Measurements from ENCODE around the gene GART. TPM values are rescaled to one million over a fixed set of nuclear protein-coding genes. Genes with fewer than 3 reads are reported as not detected.

Gene GART
- total and polyA plus RNA-seq, 9 donors, result 37.5 to 62.6 (median 49.6) TPM

DNA sequence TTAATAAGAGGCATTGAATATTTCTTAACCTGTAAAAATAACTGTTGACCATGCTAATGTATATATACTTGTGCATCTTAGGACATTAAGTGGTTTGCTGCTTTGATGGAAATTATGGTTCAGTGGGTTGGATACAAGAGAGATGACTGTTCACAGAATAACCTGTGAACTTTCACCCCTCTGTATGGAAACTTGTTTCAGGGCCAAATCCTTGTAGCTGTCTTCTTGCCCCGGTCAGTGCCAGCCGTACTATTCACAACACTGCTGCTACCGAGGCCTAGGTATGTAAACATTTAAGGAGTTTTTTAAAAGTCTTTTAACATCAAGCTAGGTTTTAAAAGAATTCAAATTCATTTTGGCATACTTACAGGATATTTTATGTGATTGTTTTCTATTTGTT lies 30.4 kb upstream of the GART start:
- no peak for DNase-seq
- Histone ChIP-seq H3K4me3 (ENCODE audit: low read length) (no peak overlapping the region), H3K4me1 (ENCODE audit: control insufficient read depth, insufficient read depth, low read length) (no peaks in the 10 kb centered on the region), H3K27me3 (ENCODE audit: control insufficient read depth, insufficient read depth, low read length) (no peaks in the 10 kb centered on the region), H3K36me3 (ENCODE audit: control insufficient read depth, insufficient read depth, low read length) (peaks cover 40% of the 10 kb centered on the region), H3K27ac (ENCODE audit: low read length) (no peak overlapping the region), H3K9me3 (replicated peaks; ENCODE audit: control insufficient read depth, low read depth, low read length) (no peaks in the 10 kb centered on the region)
- WGBS (ENCODE audit: insufficient coverage), result no CpG with 5 or more reads among the region's 3 CpGs

DNA sequence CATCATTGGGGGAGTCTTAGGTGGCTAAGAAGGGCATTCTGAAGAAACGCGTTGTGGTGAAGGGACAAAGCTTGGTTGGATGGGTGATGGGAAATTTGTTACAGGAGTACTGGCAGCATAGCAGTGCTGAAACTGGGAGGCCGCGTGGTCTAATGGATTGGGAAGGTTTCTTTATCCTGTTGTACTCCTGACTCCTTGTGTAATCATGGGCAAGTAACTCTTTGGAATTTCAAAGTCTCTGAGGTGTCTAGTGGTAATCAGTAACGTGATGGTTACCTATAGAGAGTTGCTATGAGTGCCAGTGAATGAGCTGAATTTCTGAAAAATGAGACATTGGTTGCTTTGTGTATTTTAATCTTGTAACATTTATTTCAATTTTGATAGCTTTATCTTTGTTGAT lies 28.1 kb upstream of the GART start:
- Histone ChIP-seq H3K9me3 (replicated peaks; ENCODE audit: control insufficient read depth, low read depth, low read length) (no peaks in the 10 kb centered on the region), H3K36me3 (ENCODE audit: control insufficient read depth, insufficient read depth, low read length) (peaks cover 28% of the 10 kb centered on the region), H3K27me3 (ENCODE audit: control insufficient read depth, insufficient read depth, low read length) (no peaks in the 10 kb centered on the region), H3K27ac (ENCODE audit: low read length) (no peak overlapping the region), H3K4me3 (ENCODE audit: low read length) (no peak overlapping the region), H3K4me1 (ENCODE audit: control insufficient read depth, insufficient read depth, low read length) (no peaks in the 10 kb centered on the region)
- WGBS (ENCODE audit: insufficient coverage), result 96% methylated on average over 4 of the region's 5 CpGs
- DNase-seq, result no peak

DNA sequence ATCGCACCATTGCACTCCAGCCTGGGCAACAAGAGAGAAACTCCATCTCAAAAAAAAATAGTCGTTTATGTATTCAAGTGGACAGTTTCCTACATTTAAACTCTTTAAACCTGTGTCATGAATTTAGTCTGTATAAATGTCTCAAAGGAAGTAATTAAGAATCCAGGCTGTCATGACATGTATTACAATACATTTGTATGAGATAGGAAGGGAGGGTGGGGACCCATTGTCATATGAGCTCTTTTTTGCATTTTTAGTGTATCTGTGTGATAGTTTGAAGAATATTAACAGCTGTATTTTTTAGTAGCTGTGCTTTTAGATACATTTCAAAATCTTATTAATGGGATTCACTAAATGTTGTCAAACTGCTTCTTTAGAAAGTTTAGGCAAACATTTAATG lies 26.5 kb upstream of the GART start:
- no peak overlapping the region for H3K4me3 ChIP-seq (ENCODE audit: low read length)
- H3K27me3 ChIP-seq (ENCODE audit: control insufficient read depth, insufficient read depth, low read length), result no peaks in the 10 kb centered on the region
- H3K9me3 ChIP-seq (replicated peaks; ENCODE audit: control insufficient read depth, low read depth, low read length), result no peaks in the 10 kb centered on the region
- H3K27ac ChIP-seq (ENCODE audit: low read length), result no peak overlapping the region
- H3K36me3 ChIP-seq (ENCODE audit: control insufficient read depth, insufficient read depth, low read length), result peaks cover 20% of the 10 kb centered on the region
- no peaks in the 10 kb centered on the region for H3K4me1 ChIP-seq (ENCODE audit: control insufficient read depth, insufficient read depth, low read length)
- no peak for DNase-seq
- WGBS (ENCODE audit: insufficient coverage), result no CpG with 5 or more reads among the region's 2 CpGs

DNA sequence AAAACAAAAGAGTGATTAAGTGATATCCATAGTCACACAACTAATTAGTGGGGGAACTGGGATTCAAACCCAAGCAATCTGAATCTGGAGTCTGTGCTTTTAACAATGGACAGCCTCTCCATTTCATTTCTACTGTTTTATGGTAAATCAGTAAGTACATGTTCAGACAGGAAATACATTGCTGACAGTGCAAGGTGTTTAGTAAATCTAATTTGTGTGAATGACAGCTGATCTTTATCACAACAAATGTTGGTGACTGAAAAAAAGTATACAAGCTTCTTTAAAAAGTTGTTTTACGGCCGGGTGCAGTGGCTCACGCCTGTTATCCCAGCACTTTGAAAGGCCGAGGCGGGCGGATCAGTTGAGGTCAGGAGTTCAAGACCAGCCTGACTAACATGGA lies 26.0 kb upstream of the GART start:
- Histone ChIP-seq H3K4me3 (ENCODE audit: low read length) (no peak overlapping the region), H3K36me3 (ENCODE audit: control insufficient read depth, insufficient read depth, low read length) (peaks cover 20% of the 10 kb centered on the region), H3K27me3 (ENCODE audit: control insufficient read depth, insufficient read depth, low read length) (no peaks in the 10 kb centered on the region), H3K4me1 (ENCODE audit: control insufficient read depth, insufficient read depth, low read length) (no peaks in the 10 kb centered on the region), H3K9me3 (replicated peaks; ENCODE audit: control insufficient read depth, low read depth, low read length) (no peaks in the 10 kb centered on the region), H3K27ac (ENCODE audit: low read length) (no peak overlapping the region)
- 74% methylated on average over 6 of the region's 6 CpGs for WGBS (ENCODE audit: insufficient coverage)
- DNase-seq, result no peak

DNA sequence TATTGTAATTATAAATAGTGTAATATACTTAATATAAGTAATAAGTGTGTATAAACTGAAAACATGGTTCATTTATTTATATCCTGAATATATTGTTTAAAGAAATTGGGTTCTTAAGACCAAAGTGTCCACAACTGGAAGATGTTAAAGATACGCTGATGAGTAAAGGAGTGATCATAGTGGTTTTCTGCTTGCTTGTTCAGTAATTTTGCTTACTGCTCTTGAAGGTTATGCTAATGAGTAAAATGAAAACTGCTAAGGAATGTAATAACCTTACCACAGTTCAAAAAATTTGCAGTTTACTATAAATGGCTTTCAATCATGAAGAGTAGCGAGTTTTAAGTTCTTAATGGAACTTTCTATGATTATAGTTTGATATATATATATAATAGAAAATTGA lies 24.6 kb upstream of the GART start:
- Histone ChIP-seq H3K4me1 (ENCODE audit: control insufficient read depth, insufficient read depth, low read length) (no peaks in the 10 kb centered on the region), H3K9me3 (replicated peaks; ENCODE audit: control insufficient read depth, low read depth, low read length) (no peaks in the 10 kb centered on the region), H3K27ac (ENCODE audit: low read length) (no peak overlapping the region), H3K4me3 (ENCODE audit: low read length) (no peak overlapping the region), H3K27me3 (ENCODE audit: control insufficient read depth, insufficient read depth, low read length) (no peaks in the 10 kb centered on the region), H3K36me3 (ENCODE audit: control insufficient read depth, insufficient read depth, low read length) (peaks cover 17% of the 10 kb centered on the region)
- no CpG with 5 or more reads among the region's 2 CpGs for WGBS (ENCODE audit: insufficient coverage)
- no peak for DNase-seq

DNA sequence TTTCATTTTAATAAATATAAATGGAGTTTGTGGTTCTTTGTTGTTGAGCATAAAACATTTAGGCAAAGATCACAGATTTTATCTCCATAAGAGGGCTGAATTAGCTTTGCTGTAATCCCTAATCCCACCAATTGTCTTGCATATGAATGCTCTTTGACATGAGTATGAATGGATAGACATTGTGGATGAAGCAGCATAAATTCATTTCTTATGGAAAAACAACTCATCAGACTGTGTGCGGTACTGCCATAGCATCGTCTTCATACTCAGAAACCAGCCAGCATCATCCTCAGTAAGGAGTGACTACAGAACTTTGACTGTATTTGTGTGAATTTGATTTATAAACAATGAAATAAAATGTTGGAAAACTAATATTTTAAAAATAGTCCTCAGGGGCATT lies 20.5 kb upstream of the GART start:
- H3K4me3 ChIP-seq (ENCODE audit: low read length), result no peak overlapping the region
- H3K4me1 ChIP-seq (ENCODE audit: control insufficient read depth, insufficient read depth, low read length), result no peaks in the 10 kb centered on the region
- no peaks in the 10 kb centered on the region for H3K9me3 ChIP-seq (replicated peaks; ENCODE audit: control insufficient read depth, low read depth, low read length)
- H3K27ac ChIP-seq (ENCODE audit: low read length), result no peak overlapping the region
- WGBS (ENCODE audit: insufficient coverage), result no CpG with 5 or more reads among the region's 2 CpGs
- peaks cover 26% of the 10 kb centered on the region for H3K36me3 ChIP-seq (ENCODE audit: control insufficient read depth, insufficient read depth, low read length)
- H3K27me3 ChIP-seq (ENCODE audit: control insufficient read depth, insufficient read depth, low read length), result no peaks in the 10 kb centered on the region
- DNase-seq, result no peak

DNA sequence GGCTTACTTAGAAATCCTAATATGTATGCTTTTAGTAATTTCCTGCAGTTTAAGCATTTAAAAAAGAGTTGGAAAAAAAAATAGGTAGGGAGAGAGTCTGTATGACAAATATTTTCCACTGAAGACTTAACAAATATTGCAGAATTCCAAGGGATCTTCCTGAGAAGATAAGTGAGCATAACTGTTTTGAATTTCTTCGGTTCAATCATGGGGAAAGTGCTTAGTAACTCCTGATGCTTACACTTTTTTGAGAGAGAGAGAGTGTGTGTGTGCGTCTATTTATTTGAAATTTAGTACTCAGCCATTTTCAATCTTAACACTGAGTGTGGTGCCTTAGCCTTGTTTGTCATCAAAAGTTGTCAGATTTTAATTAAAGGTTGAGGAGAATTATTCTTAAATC lies 19.5 kb upstream of the GART start:
- peaks cover 33% of the 10 kb centered on the region for H3K36me3 ChIP-seq (ENCODE audit: control insufficient read depth, insufficient read depth, low read length)
- H3K9me3 ChIP-seq (replicated peaks; ENCODE audit: control insufficient read depth, low read depth, low read length), result no peaks in the 10 kb centered on the region
- no peaks in the 10 kb centered on the region for H3K4me1 ChIP-seq (ENCODE audit: control insufficient read depth, insufficient read depth, low read length)
- DNase-seq, result peak; percentile 18
- no CpG with 5 or more reads among the region's 2 CpGs for WGBS (ENCODE audit: insufficient coverage)
- H3K27ac ChIP-seq (ENCODE audit: low read length), result no peak overlapping the region
- no peaks in the 10 kb centered on the region for H3K27me3 ChIP-seq (ENCODE audit: control insufficient read depth, insufficient read depth, low read length)
- H3K4me3 ChIP-seq (ENCODE audit: low read length), result no peak overlapping the region

DNA sequence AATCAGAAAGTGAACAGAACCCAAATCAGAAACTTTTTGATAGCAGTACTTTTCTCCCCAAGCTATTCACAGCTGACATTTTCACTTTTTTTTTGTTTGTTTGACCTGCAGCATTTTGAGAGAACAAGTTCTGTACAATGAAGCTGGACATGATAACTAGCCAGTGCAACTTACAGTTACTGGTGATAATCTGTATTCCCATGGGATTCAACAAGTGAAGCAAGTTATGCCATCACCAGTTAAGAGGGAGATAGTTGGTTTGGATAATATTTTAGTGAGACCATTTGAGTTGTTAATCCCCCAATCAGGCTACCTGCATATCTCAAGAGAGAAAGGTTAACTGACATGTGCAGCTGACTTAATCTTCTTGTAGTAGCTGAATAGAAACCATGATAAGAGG lies 19.0 kb upstream of the GART start:
- H3K27me3 ChIP-seq (ENCODE audit: control insufficient read depth, insufficient read depth, low read length), result no peaks in the 10 kb centered on the region
- H3K27ac ChIP-seq (ENCODE audit: low read length), result no peak overlapping the region
- no peaks in the 10 kb centered on the region for H3K4me1 ChIP-seq (ENCODE audit: control insufficient read depth, insufficient read depth, low read length)
- H3K4me3 ChIP-seq (ENCODE audit: low read length), result no peak overlapping the region
- DNase-seq, result no peak
- H3K36me3 ChIP-seq (ENCODE audit: control insufficient read depth, insufficient read depth, low read length), result peaks cover 33% of the 10 kb centered on the region
- no peaks in the 10 kb centered on the region for H3K9me3 ChIP-seq (replicated peaks; ENCODE audit: control insufficient read depth, low read depth, low read length)

DNA sequence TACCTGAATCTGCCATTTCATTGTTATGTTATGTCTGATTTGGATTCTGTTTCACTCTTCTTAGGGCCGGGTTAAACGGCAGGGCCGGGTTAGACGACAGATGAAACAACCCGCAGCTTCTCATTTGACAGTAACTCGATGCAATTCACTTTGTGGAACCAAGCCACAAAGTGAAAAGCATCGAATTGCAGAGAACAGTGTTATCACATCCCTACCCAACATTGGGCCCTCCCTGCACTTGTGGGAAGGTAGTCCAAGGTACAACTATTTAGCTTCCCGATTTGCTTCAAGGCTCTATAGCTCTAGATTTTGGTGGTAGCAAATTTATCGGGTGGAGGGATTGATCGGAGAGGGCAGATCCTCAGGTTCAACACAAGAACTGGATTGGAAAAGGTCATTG lies 17.9 kb upstream of the GART start:
- no peak for DNase-seq
- Histone ChIP-seq H3K36me3 (ENCODE audit: control insufficient read depth, insufficient read depth, low read length) (peaks cover 36% of the 10 kb centered on the region), H3K27me3 (ENCODE audit: control insufficient read depth, insufficient read depth, low read length) (no peaks in the 10 kb centered on the region), H3K9me3 (replicated peaks; ENCODE audit: control insufficient read depth, low read depth, low read length) (no peaks in the 10 kb centered on the region), H3K4me3 (ENCODE audit: low read length) (no peak overlapping the region), H3K27ac (ENCODE audit: low read length) (no peak overlapping the region), H3K4me1 (ENCODE audit: control insufficient read depth, insufficient read depth, low read length) (no peaks in the 10 kb centered on the region)
- 94% methylated on average over 6 of the region's 10 CpGs for WGBS (ENCODE audit: insufficient coverage)

DNA sequence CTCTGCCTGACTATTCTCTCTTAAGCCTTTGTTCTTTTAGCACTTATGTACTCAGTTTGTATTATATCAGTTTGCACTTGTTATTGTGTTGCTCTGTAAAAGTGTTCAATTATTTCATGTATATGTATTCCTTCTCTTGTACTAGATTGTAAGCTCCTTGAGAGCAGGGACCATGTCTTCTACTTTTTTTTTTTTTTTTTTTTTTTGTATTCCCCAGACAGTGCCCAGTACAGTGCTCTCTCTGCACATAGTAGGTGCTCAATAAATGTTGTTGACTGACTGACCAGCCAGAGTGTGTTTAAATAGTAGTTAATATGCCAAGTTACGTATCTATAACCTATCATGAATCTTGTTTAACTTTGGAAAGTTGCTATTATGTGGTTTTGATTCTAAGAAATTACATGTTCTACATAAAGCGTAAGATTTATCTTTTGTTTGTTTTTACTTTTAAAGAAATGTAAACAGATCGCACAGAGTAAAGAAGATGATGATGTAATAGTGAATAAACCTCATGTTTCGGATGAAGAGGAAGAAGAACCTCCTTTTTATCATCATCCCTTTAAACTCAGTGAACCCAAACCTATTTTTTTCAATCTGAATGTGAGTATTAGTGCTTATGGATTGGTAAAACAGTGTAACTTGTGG lies 17.0 kb upstream of the GART start:
- Histone ChIP-seq H3K9me3 (replicated peaks; ENCODE audit: control insufficient read depth, low read depth, low read length) (no peaks in the 10 kb centered on the region), H3K4me3 (ENCODE audit: low read length) (no peak overlapping the region), H3K4me1 (ENCODE audit: control insufficient read depth, insufficient read depth, low read length) (no peaks in the 10 kb centered on the region), H3K36me3 (ENCODE audit: control insufficient read depth, insufficient read depth, low read length) (peaks cover 45% of the 10 kb centered on the region), H3K27ac (ENCODE audit: low read length) (no peak overlapping the region), H3K27me3 (ENCODE audit: control insufficient read depth, insufficient read depth, low read length) (no peaks in the 10 kb centered on the region)
- no CpG with 5 or more reads among the region's 4 CpGs for WGBS (ENCODE audit: insufficient coverage)
- no peak for DNase-seq

DNA sequence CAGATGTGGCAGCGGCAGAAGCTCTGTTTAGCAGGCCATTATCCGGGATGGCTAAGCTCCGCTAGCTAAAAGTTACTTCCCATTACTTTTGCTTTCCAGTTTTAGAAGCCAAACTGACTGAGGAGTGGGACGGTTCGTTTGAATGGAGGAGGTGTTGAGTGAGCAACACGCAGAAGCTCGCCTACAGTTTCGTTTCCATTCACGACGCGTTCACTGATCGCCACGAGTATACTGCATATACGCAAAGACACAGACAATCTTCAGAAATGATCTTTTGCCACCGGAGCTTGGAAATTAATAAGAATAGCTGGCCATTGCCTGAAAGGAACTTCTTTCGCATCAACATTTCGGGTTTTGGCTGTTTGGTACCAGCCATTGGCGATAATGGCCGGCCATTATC lies 15.5 kb upstream of the GART start:
- Histone ChIP-seq H3K9me3 (replicated peaks; ENCODE audit: control insufficient read depth, low read depth, low read length) (no peaks in the 10 kb centered on the region), H3K27ac (ENCODE audit: low read length) (no peak overlapping the region), H3K27me3 (ENCODE audit: control insufficient read depth, insufficient read depth, low read length) (no peaks in the 10 kb centered on the region), H3K4me3 (ENCODE audit: low read length) (no peak overlapping the region), H3K36me3 (ENCODE audit: control insufficient read depth, insufficient read depth, low read length) (peaks cover 58% of the 10 kb centered on the region), H3K4me1 (ENCODE audit: control insufficient read depth, insufficient read depth, low read length) (no peaks in the 10 kb centered on the region)
- no peak for DNase-seq
- 94% methylated on average over 13 of the region's 19 CpGs for WGBS (ENCODE audit: insufficient coverage)
